Transverse colon (tissue), 4 donors: Measurements from ENCODE around the gene C14orf180. TPM values are rescaled to one million over a fixed set of nuclear protein-coding genes. Genes with fewer than 3 reads are reported as not detected.

Experiments
- DNase-seq: peaks from one replicate; pipeline ENCODE4 v3.0.0-alpha.2; 2019
- H3K27ac ChIP-seq, 4 donors: fragments of 200-600 bp; sonication (generic); 2 replicates each; pipeline ENCODE4 v1.5.1; 2016 to 2018; ENCODE audit warnings: inconsistent platforms in 4 of 4
- H3K27me3 ChIP-seq: fragments of 200-600 bp; sonication (generic); 2 replicates; pipeline ENCODE4 v1.5.1; 2017; ENCODE audit warnings: inconsistent platforms
- H3K36me3 ChIP-seq, 4 donors: fragments of 200-600 bp; sonication (generic); 2 replicates each; pipeline ENCODE4 v1.5.1; 2017 to 2019; ENCODE audit warnings: inconsistent platforms in 4 of 4
- H3K4me1 ChIP-seq, 4 donors: fragments of 200-600 bp; sonication (generic); 2 replicates each; pipeline ENCODE4 v1.5.1; 2017 to 2020; ENCODE audit warnings: inconsistent platforms in 4 of 4
- H3K4me3 ChIP-seq, 4 donors: fragments of 200-600 bp; sonication (generic); 1 replicate in 1 of 4; 2 replicates in 3 of 4; pipeline versions ENCODE4 v1.5.1 to v1.6.1; 2017 to 2019; ENCODE audit warnings: inconsistent platforms in 4 of 4
- H3K9me3 ChIP-seq, 2 donors: fragments of 200-600 bp; sonication (generic); 2 replicates each; pipeline ENCODE4 v1.5.1; 2017 to 2019; ENCODE audit warnings: inconsistent platforms in 2 of 2
- CTCF ChIP-seq, 5 experiments: fragments of 200-600 bp in 3 of 5; fragments of 450-650 bp in 2 of 5; sonication (generic) in 3 of 5; IDR thresholded peaks; 1 replicate in 2 of 5; 2 replicates in 3 of 5; pipeline ENCODE4 v1.5.1; 2016 to 2017; ENCODE audit warnings: antibody characterized with exemption in 5 of 5, inconsistent platforms in 3 of 5, mild to moderate bottlenecking in 2 of 5, moderate library complexity in 1 of 5
- EP300 ChIP-seq: sonication (generic); formaldehyde crosslinking; IDR thresholded peaks from one replicate; pipeline ENCODE4 v1.6.1; 2017; ENCODE audit warnings: antibody characterized with exemption, low read depth
- POLR2A ChIP-seq: fragments of 450-650 bp; IDR thresholded peaks from one replicate; pipeline ENCODE4 v1.6.1; 2016; ENCODE audit warnings: antibody characterized with exemption, mild to moderate bottlenecking, moderate library complexity
- POLR2AphosphoS5 ChIP-seq, 3 donors: sonication (generic); formaldehyde crosslinking; IDR thresholded peaks; one replicate each; pipeline ENCODE4 v1.6.1; 2016; ENCODE audit warnings: antibody characterized with exemption in 3 of 3
- WGBS, 2 donors: methylation state at CpG; one replicate each; pipeline ENCODE4 v1.1.5; 2018; ENCODE audit warnings: low coverage in 1 of 2; 5-methylcytosine and 5-hydroxymethylcytosine counted together
- in situ Hi-C, 4 donors: fragments of 200-750 bp; cut with MboI; loops; one replicate each; pipeline versions ENCODE4 v1.15.0 to v1.15.1; 2017; ENCODE audit warnings: low sequenced_read_pairs in 3 of 4, low pct_ligation_motif_present in 1 of 4, low pct_unique_long_range_greater_than_20kb in 1 of 4
- intact Hi-C: fragments of 100-400 bp; cut with DNase I; formaldehyde crosslinking; loops from one replicate; pipeline ENCODE4 v1.15.1; 2023; ENCODE audit warnings: low total_unique reads
- total RNA-seq, 4 donors: library from RNA; depleted of rRNA; stranded (reverse); fragments of >200 nt; gene quantifications; one replicate each; pipeline ENCODE4 v1.1.0, GENCODE V29; 2016

The C14orf180 gene
- total RNA-seq, 4 donors from 2014 or later = 0.32 to 2.3 (median 1.1) TPM; not detected in 1

GRCh38 chr14:104604458-104605449 lies 25.2 kb downstream of the C14orf180 start, which contains the start of gene TMEM179:
Gene TMEM179 (minus strand): TSS chr14:104604772. CDS start chr14:104604741, 31 bp downstream.
- Histone ChIP-seq H3K27me3 (peaks cover 78% of the 10 kb centered on the region), H3K4me1 (peaks cover 0 to 4% (median 2%) of the 10 kb centered on the region in 4 donors), H3K27ac (no peak within 1 kb of the TSS), H3K9me3 (no peaks in the 10 kb centered on the region), H3K36me3 (no peaks in the 10 kb centered on the region), H3K4me3 (peak within 1 kb of the TSS in 1 of 4 donors; percentile 33)
- in situ Hi-C loops (no loop called here), intact Hi-C loops (no loop called here)
- 0 to 22% methylated on average over 1 to 52 of the region's 91 CpGs for WGBS, 2 donors
- TF ChIP-seq EP300 (no peak), POLR2A (no peak), CTCF (IDR thresholded peaks at IDR 0.05) (no peak), POLR2AphosphoS5 (IDR thresholded peaks at IDR 0.05) (no peak)
- DNase-seq = no peak

GRCh38 chr14:104609666-104610065 lies 30.1 kb downstream of the C14orf180 start:
- Histone ChIP-seq H3K27me3 (peaks cover 34% of the 10 kb centered on the region), H3K36me3 (no peaks in the 10 kb centered on the region), H3K27ac (no peak overlapping the region), H3K9me3 (no peaks in the 10 kb centered on the region), H3K4me3 (no peak overlapping the region), H3K4me1 (no peaks in the 10 kb centered on the region)
- intact Hi-C loops = no loop called here
- DNase-seq = no peak
- WGBS, 2 donors = 87% methylated on average over 7 of the region's 7 CpGs; no CpG with 5 or more reads in 1 of the 2 donors
- TF ChIP-seq EP300 (no peak), CTCF (IDR thresholded peaks at IDR 0.05) (no peak), POLR2AphosphoS5 (IDR thresholded peaks at IDR 0.05) (no peak), POLR2A (no peak)
- in situ Hi-C loops = no loop called here

GRCh38 chr14:104610749-104611310 lies 31.3 kb downstream of the C14orf180 start:
- TF ChIP-seq POLR2A = no peak
- no peak for TF ChIP-seq CTCF (IDR thresholded peaks at IDR 0.05)
- H3K4me1 ChIP-seq = no peaks in the 10 kb centered on the region
- H3K4me3 ChIP-seq = no peak overlapping the region
- no peaks in the 10 kb centered on the region for H3K36me3 ChIP-seq
- WGBS, 2 donors = 67% methylated on average over 4 of the region's 4 CpGs; no CpG with 5 or more reads in 1 of the 2 donors
- DNase-seq = no peak
- no peaks in the 10 kb centered on the region for H3K9me3 ChIP-seq
- in situ Hi-C loops = no loop called here
- peaks cover 26% of the 10 kb centered on the region for H3K27me3 ChIP-seq
- intact Hi-C loops = no loop called here
- H3K27ac ChIP-seq = no peak overlapping the region

GRCh38 chr14:104611881-104612280 lies 32.3 kb downstream of the C14orf180 start:
- Histone ChIP-seq H3K27ac (no peak overlapping the region), H3K9me3 (no peaks in the 10 kb centered on the region), H3K27me3 (peaks cover 25% of the 10 kb centered on the region), H3K36me3 (no peaks in the 10 kb centered on the region), H3K4me3 (no peak overlapping the region), H3K4me1 (no peaks in the 10 kb centered on the region)
- in situ Hi-C loops (no loop called here), intact Hi-C loops (no loop called here)
- WGBS, 2 donors = 42 to 54% methylated on average over 3 to 8 of the region's 8 CpGs
- DNase-seq = no peak
- no peak for TF ChIP-seq EP300
- no peak for TF ChIP-seq POLR2A
- no peak for TF ChIP-seq CTCF (IDR thresholded peaks at IDR 0.05)
- TF ChIP-seq POLR2AphosphoS5 (IDR thresholded peaks at IDR 0.05) = no peak
